22Rv1 (cell line): ENCODE measurements around the gene MYCBPAP.

ENCODE experiments used
- CTCF ChIP-seq: fragments of 450-650 bp; IDR thresholded peaks from 2 replicates; pipeline ENCODE4 v1.5.1; 2017; ENCODE audit warnings: mild to moderate bottlenecking
- ZFX ChIP-seq: fragments of 450-650 bp; IDR thresholded peaks from 2 replicates; pipeline ENCODE4 v1.6.1; 2017; ENCODE audit warnings: antibody characterized with exemption, borderline replicate concordance

- no peak for TF ChIP-seq CTCF
- TF ChIP-seq ZFX: no peak
Measured at GRCh38 chr17:50548831-50549230, 40.6 kb downstream of the MYCBPAP start.
